ENCODE results near the gene HMOX1.

HMOX1 gene

GRCh38 chr22:35425546-35425945 is 44.6 kb downstream of the HMOX1 start:
- TF ChIP-seq, protein P1, sequence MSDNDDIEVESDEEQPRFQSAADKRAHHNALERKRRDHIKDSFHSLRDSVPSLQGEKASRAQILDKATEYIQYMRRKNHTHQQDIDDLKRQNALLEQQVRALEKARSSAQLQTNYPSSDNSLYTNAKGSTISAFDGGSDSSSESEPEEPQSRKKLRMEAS (IDR thresholded peaks at IDR 0.05; ENCODE audit: low read depth, low read length) = no peak
- TF ChIP-seq MYC (IDR thresholded peaks at IDR 0.05; ENCODE audit: low read depth, low read length) (no peak), POLR2A (IDR thresholded peaks at IDR 0.05; ENCODE audit: extremely low read depth, insufficient read length) (no peak), CTCF (IDR thresholded peaks at IDR 0.05; ENCODE audit: low read depth, low read length) (no peak)
- H3K4me3 ChIP-seq (ENCODE audit: low read depth, low read length) = no peak overlapping the region
- DNase-seq (ENCODE audit: low read depth) = no peak

DNA sequence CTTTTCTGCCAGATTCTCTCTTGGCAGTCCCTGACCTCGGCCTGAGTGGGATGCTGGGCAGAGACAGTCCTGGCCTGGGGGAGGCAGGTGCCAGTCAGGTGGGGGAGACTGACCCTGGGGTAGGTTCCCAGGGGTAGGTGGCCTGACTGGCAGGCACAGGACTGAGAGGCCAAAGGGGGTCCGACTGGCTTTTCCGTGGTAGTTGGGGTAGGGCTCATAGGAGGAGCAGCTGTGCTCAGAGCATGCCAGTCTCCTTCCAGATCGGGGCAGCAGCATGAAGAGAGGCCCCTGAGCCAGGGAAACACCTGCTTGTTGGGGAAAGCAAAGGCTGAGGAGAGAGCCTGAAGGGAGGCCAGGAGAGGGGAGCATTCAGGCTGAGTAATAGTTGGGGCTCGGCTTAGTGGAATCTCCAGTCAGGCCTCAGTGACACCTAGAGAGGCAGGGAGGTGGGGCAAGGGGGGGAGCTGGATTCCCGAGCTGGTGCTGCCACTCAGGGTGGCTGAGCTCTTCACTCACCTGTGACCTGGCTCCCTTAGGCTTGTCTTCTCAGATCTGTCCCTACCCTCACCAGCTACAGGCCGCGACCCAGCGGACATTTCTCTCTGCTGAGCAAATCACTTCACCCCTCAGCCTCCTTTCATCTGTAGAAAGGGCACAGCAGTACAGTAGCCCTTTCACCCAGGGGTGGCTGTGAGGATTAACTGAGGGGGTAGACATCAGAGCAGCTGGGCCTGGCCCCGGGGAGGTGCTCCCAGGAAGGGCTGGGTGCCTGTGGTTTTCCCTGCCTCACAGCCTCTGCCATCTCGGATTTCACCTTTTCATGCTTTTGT is 45.3 kb downstream of the HMOX1 start:
- DNase-seq (ENCODE audit: low read depth) = no peak
- H3K4me3 ChIP-seq (ENCODE audit: low read depth, low read length) = no peak overlapping the region

DNA sequence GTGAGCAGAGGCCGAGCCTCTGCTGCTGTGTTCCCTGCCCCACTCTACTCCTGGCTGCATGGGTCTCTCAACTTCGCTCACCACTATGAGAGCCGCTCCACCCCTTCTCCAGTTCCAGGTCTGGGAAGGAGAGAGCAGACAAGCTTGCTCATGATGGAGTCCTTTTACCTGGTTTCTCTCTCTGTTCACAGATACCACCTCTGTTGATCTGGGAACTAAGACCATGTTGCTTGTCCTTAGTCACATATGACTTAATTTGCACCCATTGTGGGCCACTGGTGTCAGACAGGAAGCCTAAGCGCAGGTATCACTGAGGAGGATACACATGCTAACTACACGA is 45.9 kb downstream of the HMOX1 start:
- DNase-seq (ENCODE audit: low read depth) = no peak
- H3K4me3 ChIP-seq (ENCODE audit: low read depth, low read length) = no peak overlapping the region
- TF ChIP-seq POLR2A (IDR thresholded peaks at IDR 0.05; ENCODE audit: extremely low read depth, insufficient read length) (no peak), CTCF (IDR thresholded peaks at IDR 0.05; ENCODE audit: low read depth, low read length) (no peak)
- TF ChIP-seq, protein P1 (IDR thresholded peaks at IDR 0.05; ENCODE audit: low read depth, low read length) = no peak

More for the DNA sequence above, 45.3 kb downstream of the HMOX1 start:
- TF ChIP-seq CTCF (IDR thresholded peaks at IDR 0.05; ENCODE audit: low read depth, low read length) (no peak), MYC (IDR thresholded peaks at IDR 0.05; ENCODE audit: low read depth, low read length) (no peak), POLR2A (IDR thresholded peaks at IDR 0.05; ENCODE audit: extremely low read depth, insufficient read length) (no peak)
- TF ChIP-seq, protein P1 (IDR thresholded peaks at IDR 0.05; ENCODE audit: low read depth, low read length) = no peak

DNA sequence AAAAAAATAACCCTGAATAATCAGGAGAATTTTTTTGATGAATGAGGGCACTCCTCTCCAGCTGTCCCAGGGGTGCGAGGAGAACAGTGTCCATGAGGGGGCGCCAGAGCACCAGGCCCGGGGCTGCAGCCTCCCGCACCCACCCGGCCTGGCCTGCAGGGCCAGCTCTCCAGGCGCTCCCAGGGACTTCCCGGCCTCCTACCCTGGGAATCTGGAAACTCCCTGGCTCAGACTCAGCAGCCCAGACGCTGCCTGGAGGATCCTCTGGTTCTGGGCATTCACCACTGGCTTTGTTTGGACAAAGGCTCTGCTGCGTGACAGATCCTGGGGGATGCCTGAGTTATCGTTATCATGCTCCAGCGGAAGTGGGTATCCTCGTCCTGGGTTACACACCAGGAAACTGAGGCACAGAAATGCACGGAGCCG is 50.0 kb downstream of the HMOX1 start:
- DNase-seq (ENCODE audit: low read depth) = peak; percentile 60
- H3K4me3 ChIP-seq (ENCODE audit: low read depth, low read length) = no peak overlapping the region
- TF ChIP-seq, protein P1 (IDR thresholded peaks at IDR 0.05; ENCODE audit: low read depth, low read length) = no peak
- TF ChIP-seq POLR2A (IDR thresholded peaks at IDR 0.05; ENCODE audit: extremely low read depth, insufficient read length) = no peak
- TF ChIP-seq MYC (IDR thresholded peaks at IDR 0.05; ENCODE audit: low read depth, low read length) = no peak
- TF ChIP-seq CTCF (IDR thresholded peaks at IDR 0.05; ENCODE audit: low read depth, low read length) = peak; percentile 82

DNA sequence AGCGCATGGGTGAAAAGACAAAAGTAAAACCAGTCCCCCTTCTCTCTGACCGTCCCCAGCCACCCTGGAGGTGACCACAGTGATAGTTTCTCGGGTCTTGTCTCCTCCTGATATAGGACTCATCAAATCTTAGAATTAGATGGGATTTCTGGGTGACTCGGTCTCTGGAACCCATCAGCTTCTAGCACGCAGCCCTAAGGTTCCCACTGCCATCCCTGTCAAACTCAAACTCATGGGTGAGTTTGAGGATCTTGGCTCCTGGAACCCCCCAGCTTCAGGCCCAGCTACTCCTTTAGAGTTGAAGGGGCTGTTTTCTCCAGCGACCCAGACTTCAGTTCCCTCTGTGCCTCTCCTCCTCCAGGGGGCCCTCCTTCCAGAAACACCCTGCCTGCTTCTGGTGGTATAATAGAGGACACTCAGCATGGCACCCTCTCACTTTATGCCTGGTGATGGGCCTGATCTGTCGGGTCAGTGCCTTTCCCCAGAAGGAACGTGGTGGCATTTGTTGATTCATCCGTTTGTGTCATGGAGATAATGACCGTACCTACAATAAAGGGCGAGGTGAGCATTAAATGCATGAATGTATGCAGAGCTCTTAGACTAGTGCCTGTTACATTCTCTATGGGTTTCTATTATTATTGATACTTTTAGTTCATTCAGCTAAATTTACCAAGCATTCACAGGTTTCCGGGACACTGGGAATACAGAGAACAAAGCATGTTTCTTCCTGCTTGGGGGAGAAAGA is 50.8 kb downstream of the HMOX1 start:
- TF ChIP-seq MYC (IDR thresholded peaks at IDR 0.05; ENCODE audit: low read depth, low read length) (no peak), POLR2A (IDR thresholded peaks at IDR 0.05; ENCODE audit: extremely low read depth, insufficient read length) (no peak), CTCF (IDR thresholded peaks at IDR 0.05; ENCODE audit: low read depth, low read length) (no peak)
- TF ChIP-seq, protein P1 (IDR thresholded peaks at IDR 0.05; ENCODE audit: low read depth, low read length) = no peak
- no peak overlapping the region for H3K4me3 ChIP-seq (ENCODE audit: low read depth, low read length)
- no peak for DNase-seq (ENCODE audit: low read depth)

Measured in NB4 (cell line).